Loucy (cell line): ENCODE measurements around the gene CLK2.

ENCODE experiments used
- CTCF ChIP-seq: fragments of 200-600 bp; sonication (generic); conservative IDR thresholded peaks from 2 replicates; pipeline ENCODE4 v1.5.1; 2014; ENCODE audit warnings: mild to moderate bottlenecking, antibody characterized with exemption, low read length
- EZH2phosphoT487 ChIP-seq: fragments of 200-600 bp; IDR thresholded peaks from 2 replicates; pipeline ENCODE4 v1.6.1; 2018; ENCODE audit warnings: antibody characterized with exemption, mild to moderate bottlenecking, moderate library complexity, borderline replicate concordance

GRCh38 chr1:155305881-155306391 is 32.6 kb upstream of the CLK2 start:
- TF ChIP-seq CTCF (no peak), EZH2phosphoT487 (no peak)
